Parathyroid adenoma (tissue), 2 donors: Measurements from ENCODE around the gene HDAC3.

Experiments used
- H2AFZ ChIP-seq: fragments of 300-600 bp; sonication (generic); one replicate; pipeline ENCODE4 v1.7.0; 2017; ENCODE audit warnings: antibody characterized with exemption, mild to moderate bottlenecking
- H3K27ac ChIP-seq: fragments of 300-600 bp; sonication (generic); one replicate; pipeline ENCODE4 v1.7.0; 2017
- H3K27me3 ChIP-seq: fragments of 300-600 bp; sonication (generic); one replicate; pipeline ENCODE4 v1.7.0; 2017; ENCODE audit warnings: low read length; ENCODE audit not compliant: control insufficient read depth, insufficient read depth
- H3K36me3 ChIP-seq: fragments of 300-600 bp; sonication (generic); one replicate; pipeline ENCODE4 v1.7.0; 2017; ENCODE audit warnings: low read length; ENCODE audit not compliant: control insufficient read depth, insufficient read depth
- H3K4me1 ChIP-seq: fragments of 300-600 bp; sonication (generic); one replicate; pipeline ENCODE4 v1.7.0; 2017; ENCODE audit warnings: control low read depth
- H3K4me2 ChIP-seq: fragments of 300-600 bp; sonication (generic); one replicate; pipeline ENCODE4 v1.7.0; 2017; ENCODE audit warnings: low read length
- H3K4me3 ChIP-seq: fragments of 300-600 bp; sonication (generic); one replicate; pipeline ENCODE4 v1.7.0; 2017; ENCODE audit warnings: low read depth, low read length
- H3K79me2 ChIP-seq: fragments of 300-600 bp; sonication (generic); one replicate; pipeline ENCODE4 v1.7.0; 2017; ENCODE audit warnings: control low read depth
- H3K9ac ChIP-seq: fragments of 300-600 bp; sonication (generic); one replicate; pipeline ENCODE4 v1.7.0; 2017; ENCODE audit warnings: mild to moderate bottlenecking
- H3K9me3 ChIP-seq: fragments of 300-600 bp; sonication (generic); one replicate; pipeline ENCODE4 v1.7.0; 2017; ENCODE audit warnings: low read length; ENCODE audit not compliant: control insufficient read depth
- CTCF ChIP-seq: fragments of 300-600 bp; sonication (generic); IDR thresholded peaks from one replicate; pipeline ENCODE4 v1.7.0; 2017; ENCODE audit warnings: antibody characterized with exemption, mild to moderate bottlenecking
- donor health status: primary hyperparathyroidism.

The HDAC3 gene

GRCh38 chr5:141633871-141634561 is 2.6 kb downstream of the HDAC3 start:
- Histone ChIP-seq H3K4me1 (peaks cover 6% of the 10 kb centered on the region), H3K4me2 (no peak overlapping the region)

GRCh38 chr5:141632650-141633049 is 4.0 kb downstream of the HDAC3 start:
- Histone ChIP-seq H3K4me1 (peaks cover 6% of the 10 kb centered on the region), H3K36me3 (no peaks in the 10 kb centered on the region), H2AFZ (no peak overlapping the region), H3K4me3 (no peak overlapping the region), H3K79me2 (peaks cover 23% of the 10 kb centered on the region), H3K9ac (no peak overlapping the region), H3K9me3 (no peaks in the 10 kb centered on the region), H3K4me2 (no peak overlapping the region), H3K27me3 (no peaks in the 10 kb centered on the region), H3K27ac (no peak overlapping the region)
- TF ChIP-seq CTCF = no peak

More at GRCh38 chr5:141633871-141634561, 2.6 kb downstream of the HDAC3 start:
- no peak overlapping the region for H3K4me3 ChIP-seq
- no peak for TF ChIP-seq CTCF
- no peak overlapping the region for H3K27ac ChIP-seq
- H3K9me3 ChIP-seq = no peaks in the 10 kb centered on the region
- no peaks in the 10 kb centered on the region for H3K27me3 ChIP-seq
- H3K9ac ChIP-seq = no peak overlapping the region
- H3K36me3 ChIP-seq = no peaks in the 10 kb centered on the region
- no peak overlapping the region for H2AFZ ChIP-seq
- H3K79me2 ChIP-seq = peaks cover 23% of the 10 kb centered on the region

- TF ChIP-seq CTCF = no peak
- Histone ChIP-seq H3K4me2 (no peak overlapping the region), H3K27ac (no peak overlapping the region), H3K4me1 (peaks cover 15% of the 10 kb centered on the region), H3K9me3 (no peaks in the 10 kb centered on the region), H3K79me2 (peaks cover 14% of the 10 kb centered on the region), H3K27me3 (no peaks in the 10 kb centered on the region), H3K9ac (no peak overlapping the region), H3K36me3 (no peaks in the 10 kb centered on the region), H3K4me3 (no peak overlapping the region), H2AFZ (no peak overlapping the region)
These were observed 6.0 kb downstream of the HDAC3 start for GRCh38 chr5:141630570-141631140.

GRCh38 chr5:141628175-141628788 is 8.4 kb downstream of the HDAC3 start:
- H3K36me3 ChIP-seq = no peaks in the 10 kb centered on the region

More at GRCh38 chr5:141628175-141628788, 8.4 kb downstream of the HDAC3 start:
- H3K4me2 ChIP-seq = no peak overlapping the region
- no peaks in the 10 kb centered on the region for H3K27me3 ChIP-seq
- H2AFZ ChIP-seq = no peak overlapping the region
- no peak for TF ChIP-seq CTCF
- peaks cover 4% of the 10 kb centered on the region for H3K79me2 ChIP-seq
- H3K9ac ChIP-seq = no peak overlapping the region
- no peaks in the 10 kb centered on the region for H3K9me3 ChIP-seq
- H3K27ac ChIP-seq = no peak overlapping the region
- H3K4me3 ChIP-seq = no peak overlapping the region
- peaks cover 18% of the 10 kb centered on the region for H3K4me1 ChIP-seq
